HG02623 (cell line): ENCODE measurements around the gene UMAD1.
"Not testable (repeated sequence)": the region's sequence is repeated elsewhere in the genome, so short reads cannot be mapped to it uniquely, and the experiment has no call there.

Experiments used
- ATAC-seq: cut with Tn5 transposase; IDR thresholded peaks from one replicate; pipeline ENCODE4 v1.9.1; 2021; ENCODE audit warnings: moderate library complexity; ENCODE audit not compliant: unreplicated experiment

Gene UMAD1

GRCh38 chr7:7820939-7821338 lies 180.4 kb downstream of the UMAD1 start:
- ATAC-seq: no peak

- no peak for ATAC-seq
Measured at GRCh38 chr7:7821517-7821916, 181.0 kb downstream of the UMAD1 start.

- ATAC-seq: not testable (repeated sequence)
Measured at GRCh38 chr7:7825294-7825693, 184.7 kb downstream of the UMAD1 start.

- no peak for ATAC-seq
Measured at GRCh38 chr7:7829667-7830066, 189.1 kb downstream of the UMAD1 start.

GRCh38 chr7:7830122-7830878 lies 189.7 kb downstream of the UMAD1 start:
- no peak for ATAC-seq

- ATAC-seq: no peak
Measured at GRCh38 chr7:7832518-7832917, 192.0 kb downstream of the UMAD1 start.

GRCh38 chr7:7834761-7835160 lies 194.2 kb downstream of the UMAD1 start:
- ATAC-seq: no peak

- no peak for ATAC-seq
Measured at GRCh38 chr7:7841027-7841426, 200.5 kb downstream of the UMAD1 start.

GRCh38 chr7:7843240-7843639 lies 202.7 kb downstream of the UMAD1 start:
- ATAC-seq: no peak

GRCh38 chr7:7843972-7844371 lies 203.4 kb downstream of the UMAD1 start:
- ATAC-seq: no peak

- peak; percentile 67 for ATAC-seq
Measured at GRCh38 chr7:7848246-7848645, 207.7 kb downstream of the UMAD1 start.

- ATAC-seq: no peak
Measured at GRCh38 chr7:7848892-7849291, 208.3 kb downstream of the UMAD1 start.

- no peak for ATAC-seq
Measured at GRCh38 chr7:7850150-7850549, 209.6 kb downstream of the UMAD1 start.

GRCh38 chr7:7851381-7851780 lies 210.8 kb downstream of the UMAD1 start:
- no peak for ATAC-seq

- no peak for ATAC-seq
Measured at GRCh38 chr7:7851991-7852390, 211.4 kb downstream of the UMAD1 start.

- ATAC-seq: no peak
Measured at GRCh38 chr7:7857143-7857583, 216.6 kb downstream of the UMAD1 start.

GRCh38 chr7:7858559-7858958 lies 218.0 kb downstream of the UMAD1 start:
- ATAC-seq: no peak

- ATAC-seq: no peak
Measured at GRCh38 chr7:7859411-7859810, 218.9 kb downstream of the UMAD1 start.

GRCh38 chr7:7861211-7861633 lies 220.7 kb downstream of the UMAD1 start:
- no peak for ATAC-seq

- ATAC-seq: no peak
Measured at GRCh38 chr7:7862393-7862792, 221.8 kb downstream of the UMAD1 start.

GRCh38 chr7:7867846-7868571 lies 227.5 kb downstream of the UMAD1 start:
- ATAC-seq: no peak

- no peak for ATAC-seq
Measured at GRCh38 chr7:7868572-7868899, 228.0 kb downstream of the UMAD1 start.
